Heart left ventricle (tissue), 16 donors: ENCODE measurements around the gene LRRC43. TPM values are rescaled to one million over a fixed set of nuclear protein-coding genes. Genes with fewer than 3 reads are reported as not detected.

Experiments
- ATAC-seq, 4 donors: fragments of 200-7000 bp; cut with Tn5 transposase; one replicate each; pipeline ENCODE4 v1.9.1; 2020 to 2022; ENCODE audit warnings: moderate library complexity in 4 of 4, mild to moderate bottlenecking in 3 of 4, moderate number of reproducible peaks in 1 of 4
- DNase-seq, 5 donors: peaks; one replicate each; pipeline ENCODE4 v3.0.0-alpha.2; 2020
- H3K27ac ChIP-seq, 12 donors: fragments of 200-600 bp; sonication (generic) in 4 of 12; one replicate each; pipeline versions ENCODE4 v1.5.0 to v1.8.0; 2016 to 2022; ENCODE audit warnings: mild to moderate bottlenecking in 2 of 12
- H3K27me3 ChIP-seq, 9 donors: fragments of 200-600 bp; sonication (generic) in 2 of 9; one replicate each; pipeline versions ENCODE4 v1.5.1 to v1.8.0; 2016 to 2022; ENCODE audit warnings: mild to moderate bottlenecking in 3 of 9
- H3K36me3 ChIP-seq, 9 donors: fragments of 200-600 bp; sonication (generic) in 2 of 9; one replicate each; pipeline versions ENCODE4 v1.5.0 to v1.8.0; 2018 to 2022; ENCODE audit warnings: mild to moderate bottlenecking in 2 of 9
- H3K4me1 ChIP-seq, 12 donors: fragments of 200-600 bp; sonication (generic) in 4 of 12; one replicate each; pipeline versions ENCODE4 v1.5.0 to v1.8.0; 2016 to 2022; ENCODE audit warnings: mild to moderate bottlenecking in 3 of 12
- H3K4me3 ChIP-seq, 12 donors: fragments of 200-600 bp; sonication (generic) in 4 of 12; one replicate each; pipeline versions ENCODE4 v1.5.0 to v1.8.0; 2017 to 2022; ENCODE audit warnings: mild to moderate bottlenecking in 9 of 12, moderate library complexity in 4 of 12
- H3K9me3 ChIP-seq, 12 donors: fragments of 200-600 bp; sonication (generic) in 4 of 12; one replicate each; pipeline versions ENCODE4 v1.5.0 to v1.8.0; 2016 to 2022; ENCODE audit warnings: mild to moderate bottlenecking in 1 of 12
- CTCF ChIP-seq, 12 donors: fragments of 200-600 bp; sonication (generic) in 4 of 12; IDR thresholded peaks; one replicate each; pipeline versions ENCODE4 v1.5.0 to v1.8.0; 2018 to 2022; ENCODE audit warnings: antibody characterized with exemption in 12 of 12, mild to moderate bottlenecking in 5 of 12
- POLR2A ChIP-seq, 2 donors: fragments of 450-650 bp; IDR thresholded peaks; one replicate each; pipeline ENCODE4 v1.6.1; 2017; ENCODE audit warnings: antibody characterized with exemption in 2 of 2, mild to moderate bottlenecking in 2 of 2, moderate library complexity in 2 of 2
- WGBS, 4 donors: extraction: QIAGEN DNeasy Blood & Tissue Kit in 2 of 4; methylation state at CpG; one replicate each; pipeline versions ENCODE4 v1.1.5 to v1.1.7; 2013 to 2018; 5-methylcytosine and 5-hydroxymethylcytosine counted together
- intact Hi-C, 10 donors: fragments of 100-400 bp; cut with DNase I; formaldehyde crosslinking; loops; one replicate each; pipeline versions ENCODE4 v1.11.1 to v1.14.2; 2022
- polyA plus RNA-seq, 2 donors: library from polyadenylated mRNA; stranded (reverse); fragments of 200-250 nt; gene quantifications; one replicate each; pipeline ENCODE4 v1.2.3, GENCODE V29; 2013
- total RNA-seq, 9 donors: library from RNA; depleted of rRNA in 2 of 9; stranded (reverse); fragments of >200 nt in 2 of 9; fragmentation: NEBNext Ultra II Directional in 3 of 9; extraction: Animal tissue kit (Norgen Biotek cat#: 25700) in 3 of 9; gene quantifications; one replicate each; pipeline versions ENCODE4 v1.1.0 to v1.2.4, GENCODE V29; 2016 to 2023
- donor health status: ischemic (EF 13 %, LVEDD 7.1; RV severe dilation, severe dysfunction).
- donor health status: healthy with polysubstance abuse.
- donor health status: DM: no; HTN: yes; CAD: no.
- donor health status: DM: no; HTN: no; CAD: no.
- donor health status: ischemic (EF 25% LVEDD 6.9; RV normal size, moderate dysfunction).
- donor health status: ischemic (EF 25% LVEDD 5.7; RV mildly dilated, moderate dysfunction).
- donor health status: healthy.
- donor health status: DM: yes; HTN: yes; CAD: no.
- donor health status: ischemic (EF 35%, LVEDD 5.7; RV mildly dilated, moderate dysfunction).
- donor health status: nonischemic (EF 11% LVEDD 7.7; RV severe dilation, severe dysfunction).
- donor health status: DM: yes; HTN: yes; CAD: no.
- donor health status: PGD.
- donor health status: ischemic (EF 29% LVEDD 5.4; RV normal size, mild dysfunction).
- donor health status: nonischemic (EF 23%, LVEDD 6.1; RV moderate dilation, normal function).

Gene LRRC43
- total and polyA plus RNA-seq, 11 donors = 0.15 to 1.9 (median 0.83) TPM; not detected in 1

- TF ChIP-seq CTCF (IDR thresholded peaks at IDR 0.05) (no peak), POLR2A (IDR thresholded peaks at IDR 0.05) (no peak)
- H3K27ac ChIP-seq = peak overlapping the region in 1 of 12 donors; percentile 59
- no peaks in the 10 kb centered on the region for H3K4me1 ChIP-seq
- 82 to 88% (median 82%) methylated on average over 11 of the region's 11 CpGs for WGBS, 4 donors
- intact Hi-C loops = no loop called here
- peak overlapping the region in 1 of 12 donors; percentile 36 for H3K4me3 ChIP-seq
- DNase-seq (no peak), ATAC-seq (no peak)
- no peaks in the 10 kb centered on the region for H3K9me3 ChIP-seq
- no peaks in the 10 kb centered on the region for H3K27me3 ChIP-seq
- H3K36me3 ChIP-seq = peaks cover 0 to 79% (median 63%) of the 10 kb centered on the region in 9 donors
Measured at GRCh38 chr12:122244565-122245371, 61.8 kb downstream of the LRRC43 start.

GRCh38 chr12:122245553-122245952, 62.6 kb downstream of the LRRC43 start:
- Histone ChIP-seq H3K27me3 (no peaks in the 10 kb centered on the region), H3K9me3 (no peaks in the 10 kb centered on the region), H3K27ac (peak overlapping the region in 1 of 12 donors; percentile 59), H3K4me3 (no peak overlapping the region), H3K4me1 (no peaks in the 10 kb centered on the region), H3K36me3 (peaks cover 0 to 79% (median 63%) of the 10 kb centered on the region in 9 donors)
- TF ChIP-seq CTCF (IDR thresholded peaks at IDR 0.05) (no peak), POLR2A (IDR thresholded peaks at IDR 0.05) (no peak)
- DNase-seq (no peak), ATAC-seq (no peak)
- intact Hi-C loops = no loop called here
- 87 to 100% (median 94%) methylated on average over 1 of the region's 1 CpG for WGBS, 4 donors

GRCh38 chr12:122250047-122250446, 67.1 kb downstream of the LRRC43 start:
- no peak overlapping the region for H3K27ac ChIP-seq
- H3K4me3 ChIP-seq = no peak overlapping the region
- H3K36me3 ChIP-seq = peaks cover 0 to 61% (median 43%) of the 10 kb centered on the region in 9 donors
- intact Hi-C loops = no loop called here
- TF ChIP-seq POLR2A (IDR thresholded peaks at IDR 0.05) (no peak), CTCF (IDR thresholded peaks at IDR 0.05) (no peak)
- DNase-seq = no peak
- WGBS, 4 donors = 93 to 97% (median 97%) methylated on average over 6 of the region's 6 CpGs
- no peak for ATAC-seq
- H3K9me3 ChIP-seq = no peaks in the 10 kb centered on the region
- H3K4me1 ChIP-seq = no peaks in the 10 kb centered on the region
- H3K27me3 ChIP-seq = no peaks in the 10 kb centered on the region

- Histone ChIP-seq H3K4me1 (no peaks in the 10 kb centered on the region), H3K4me3 (no peak overlapping the region), H3K36me3 (peaks cover 0 to 66% (median 43%) of the 10 kb centered on the region in 9 donors), H3K27me3 (no peaks in the 10 kb centered on the region), H3K27ac (no peak overlapping the region), H3K9me3 (no peaks in the 10 kb centered on the region)
- WGBS, 4 donors = 94 to 96% (median 96%) methylated on average over 8 of the region's 8 CpGs
- DNase-seq = no peak
- ATAC-seq = no peak
- TF ChIP-seq CTCF (IDR thresholded peaks at IDR 0.05) = no peak
- intact Hi-C loops = no loop called here
Measured at GRCh38 chr12:122250536-122250935, 67.6 kb downstream of the LRRC43 start.

Other genes with a start within 250 kb of the LRRC43 start
- 10 to 100 TPM; 11.4 to 22.1 (median 14.3) TPM for gene BCL7A, start 161.2 kb upstream of the LRRC43 start, total RNA-seq
- gene BCL7A, start 161.2 kb upstream of the LRRC43 start, polyA plus RNA-seq = 10 to 100 TPM in 1 of 2 donors, 1 to 10 TPM in 1; 4.0 to 14.4 TPM
- gene MLXIP, start 104.4 kb upstream of the LRRC43 start, total RNA-seq = 10 to 100 TPM; 14.3 to 39.6 (median 22.7) TPM
- 10 to 100 TPM; 19.8 to 31.7 TPM for gene MLXIP, start 104.4 kb upstream of the LRRC43 start, polyA plus RNA-seq
- gene IL31, start 8.9 kb upstream of the LRRC43 start, total RNA-seq = not detected
- not detected for gene IL31, start 8.9 kb upstream of the LRRC43 start, polyA plus RNA-seq
- gene B3GNT4, start 20.6 kb downstream of the LRRC43 start, total RNA-seq = not detected
- under 1 TPM; 0.11 to 0.27 TPM for gene B3GNT4, start 20.6 kb downstream of the LRRC43 start, polyA plus RNA-seq
- gene DIABLO, start 42.9 kb downstream of the LRRC43 start, total RNA-seq = 10 to 100 TPM; 27.9 to 64.4 (median 34.8) TPM
- gene DIABLO, start 42.9 kb downstream of the LRRC43 start, polyA plus RNA-seq = 10 to 100 TPM; 26.4 to 72.6 TPM
- 10 to 100 TPM in 7 of 9 donors, 1 to 10 TPM in 2; 7.3 to 16.7 (median 13.2) TPM for gene VPS33A, start 83.4 kb downstream of the LRRC43 start, total RNA-seq
- 10 to 100 TPM in 1 of 2 donors, 1 to 10 TPM in 1; 5.6 to 13.8 TPM for gene VPS33A, start 83.4 kb downstream of the LRRC43 start, polyA plus RNA-seq
- gene CLIP1, start 239.5 kb downstream of the LRRC43 start, total RNA-seq = 100 to 1,000 TPM in 6 of 9 donors, 10 to 100 TPM in 3; 71.1 to 173 (median 107) TPM
- 10 to 100 TPM; 31.9 to 76.8 TPM for gene CLIP1, start 239.5 kb downstream of the LRRC43 start, polyA plus RNA-seq